ENCODE data around the gene IRF8. TPM values are rescaled to one million over a fixed set of nuclear protein-coding genes. Genes with fewer than 3 reads are reported as not detected.

Gene IRF8
- total RNA-seq, 5 donors from 2014 or later (not counting 1 experiment from before 2014, with no cell fraction given): 7.7 to 17.0 (median 10.3) TPM

- Mint-ChIP-seq H3K4me1 (peaks cover 9 to 21% (median 10%) of the 10 kb centered on the region in 3 donors), H3K9me3 (no peaks in the 10 kb centered on the region), H3K36me3 (peaks cover 11% of the 10 kb centered on the region), H3K4me3 (no peak overlapping the region), H3K27ac (no peak overlapping the region), H3K27me3 (no peaks in the 10 kb centered on the region)
- Histone ChIP-seq H3K27me3 (replicated peaks in 1 of 2; ENCODE audit: control insufficient read depth in 2 of 2, extremely low read depth in 1 of 2, insufficient read depth in 2 of 2, low read length in 1 of 2) (no peaks in the 10 kb centered on the region), H3K4me3 (ENCODE audit: control insufficient read depth in 1 of 2, extremely low read depth in 1 of 2, low read length in 1 of 2) (no peak overlapping the region), H3K9me3 (no peaks in the 10 kb centered on the region), H3K4me1 (ENCODE audit: control insufficient read depth in 1 of 2, extremely low read depth in 1 of 2, insufficient read depth in 2 of 2, low read length in 2 of 2) (no peaks in the 10 kb centered on the region), H3K27ac (ENCODE audit: low read length) (no peak overlapping the region), H3K36me3 (ENCODE audit: control insufficient read depth in 2 of 2, extremely low read depth in 1 of 2, insufficient read depth in 1 of 2, low read length in 1 of 2) (peaks cover 0 to 2% of the 10 kb centered on the region in 2 donors)
- ATAC-seq (replicated peaks in 1 of 4) (no peak), DNase-seq (no peak)
- WGBS (ENCODE audit: insufficient coverage): 92% methylated on average over 2 of the region's 17 CpGs
- CTCF ChIA-PET: no interaction called here
- POLR2A ChIA-PET: no interaction called here
Measured at GRCh38 chr16:85909932-85910853, 11.2 kb downstream of the IRF8 start.

DNA sequence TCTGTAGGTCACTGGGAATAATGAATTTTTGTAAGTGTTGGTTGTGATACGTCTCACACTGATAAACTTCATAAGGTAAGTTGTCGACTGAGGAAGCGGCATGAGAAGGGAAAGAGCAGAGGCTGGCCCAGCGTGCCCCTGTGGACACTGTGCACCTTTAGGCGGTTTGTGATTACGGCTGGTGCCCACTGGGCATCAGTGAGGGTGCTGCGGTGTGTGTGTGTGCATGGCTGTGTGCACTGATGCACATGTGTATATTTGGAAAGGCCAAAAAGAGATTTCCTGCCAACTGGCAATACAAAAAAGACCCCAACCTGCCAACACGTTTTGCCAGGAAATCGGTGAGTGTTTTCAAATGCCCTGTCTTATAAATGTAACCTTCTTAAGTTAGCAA, 11.9 kb downstream of the IRF8 start:
- ATAC-seq (replicated peaks in 1 of 4) (no peak), DNase-seq (no peak)
- H3K9me3 ChIP-seq: no peaks in the 10 kb centered on the region
- POLR2A ChIA-PET: no interaction called here
- H3K27ac ChIP-seq (ENCODE audit: low read length): no peak overlapping the region
- no peaks in the 10 kb centered on the region for H3K9me3 Mint-ChIP-seq
- no peaks in the 10 kb centered on the region for H3K27me3 ChIP-seq (replicated peaks in 1 of 2; ENCODE audit: control insufficient read depth in 2 of 2, extremely low read depth in 1 of 2, insufficient read depth in 2 of 2, low read length in 1 of 2)
- no peak overlapping the region for H3K27ac Mint-ChIP-seq
- no peaks in the 10 kb centered on the region for H3K27me3 Mint-ChIP-seq
- peaks cover 11% of the 10 kb centered on the region for H3K36me3 Mint-ChIP-seq
- CTCF ChIA-PET: no interaction called here
- H3K4me3 Mint-ChIP-seq: no peak overlapping the region
- H3K4me1 ChIP-seq (ENCODE audit: control insufficient read depth in 1 of 2, extremely low read depth in 1 of 2, insufficient read depth in 2 of 2, low read length in 2 of 2): no peaks in the 10 kb centered on the region
- peaks cover 0 to 2% of the 10 kb centered on the region in 2 donors for H3K36me3 ChIP-seq (ENCODE audit: control insufficient read depth in 2 of 2, extremely low read depth in 1 of 2, insufficient read depth in 1 of 2, low read length in 1 of 2)
- WGBS (ENCODE audit: insufficient coverage): 89% methylated on average over 4 of the region's 9 CpGs
- no peak overlapping the region for H3K4me3 ChIP-seq (ENCODE audit: control insufficient read depth in 1 of 2, extremely low read depth in 1 of 2, low read length in 1 of 2)
- peaks cover 9 to 21% (median 10%) of the 10 kb centered on the region in 3 donors for H3K4me1 Mint-ChIP-seq

- Histone ChIP-seq H3K4me3 (ENCODE audit: control insufficient read depth in 1 of 2, extremely low read depth in 1 of 2, low read length in 1 of 2) (no peak overlapping the region), H3K4me1 (ENCODE audit: control insufficient read depth in 1 of 2, extremely low read depth in 1 of 2, insufficient read depth in 2 of 2, low read length in 2 of 2) (no peaks in the 10 kb centered on the region), H3K36me3 (ENCODE audit: control insufficient read depth in 2 of 2, extremely low read depth in 1 of 2, insufficient read depth in 1 of 2, low read length in 1 of 2) (peaks cover 0 to 2% of the 10 kb centered on the region in 2 donors), H3K27ac (ENCODE audit: low read length) (no peak overlapping the region), H3K9me3 (no peaks in the 10 kb centered on the region), H3K27me3 (replicated peaks in 1 of 2; ENCODE audit: control insufficient read depth in 2 of 2, extremely low read depth in 1 of 2, insufficient read depth in 2 of 2, low read length in 1 of 2) (no peaks in the 10 kb centered on the region)
- POLR2A ChIA-PET: no interaction called here
- Mint-ChIP-seq H3K4me3 (no peak overlapping the region), H3K9me3 (no peaks in the 10 kb centered on the region), H3K4me1 (peaks cover 9 to 18% (median 11%) of the 10 kb centered on the region in 3 donors), H3K27me3 (no peaks in the 10 kb centered on the region), H3K27ac (no peak overlapping the region), H3K36me3 (peaks cover 6% of the 10 kb centered on the region)
- no peak for DNase-seq
- WGBS (ENCODE audit: insufficient coverage): 83% methylated on average over 14 of the region's 15 CpGs
- ATAC-seq (replicated peaks in 1 of 4): no peak
- CTCF ChIA-PET: interaction anchor here in 1 of 2 donors (0.5 to 0.9 kb wide), 2 partner anchors 91 to 95 kb away, joined by 3 to 4 read pairs; no protein-coding TSS in a partner anchor
Measured at GRCh38 chr16:85911251-85911930, 12.4 kb downstream of the IRF8 start.

- ATAC-seq (replicated peaks in 1 of 4) (no peak), DNase-seq (no peak)
- Histone ChIP-seq H3K4me3 (ENCODE audit: control insufficient read depth in 1 of 2, extremely low read depth in 1 of 2, low read length in 1 of 2) (no peak overlapping the region), H3K27ac (ENCODE audit: low read length) (no peak overlapping the region), H3K9me3 (no peaks in the 10 kb centered on the region), H3K36me3 (ENCODE audit: control insufficient read depth in 2 of 2, extremely low read depth in 1 of 2, insufficient read depth in 1 of 2, low read length in 1 of 2) (peaks cover 0 to 2% of the 10 kb centered on the region in 2 donors), H3K27me3 (replicated peaks in 1 of 2; ENCODE audit: control insufficient read depth in 2 of 2, extremely low read depth in 1 of 2, insufficient read depth in 2 of 2, low read length in 1 of 2) (no peaks in the 10 kb centered on the region), H3K4me1 (ENCODE audit: control insufficient read depth in 1 of 2, extremely low read depth in 1 of 2, insufficient read depth in 2 of 2, low read length in 2 of 2) (no peaks in the 10 kb centered on the region)
- H3K4me1 Mint-ChIP-seq: peaks cover 12 to 19% (median 15%) of the 10 kb centered on the region in 3 donors
- no peak overlapping the region for H3K4me3 Mint-ChIP-seq
- WGBS (ENCODE audit: insufficient coverage): 90% methylated on average over 7 of the region's 13 CpGs
- CTCF ChIA-PET: interaction anchor here (0.7 to 0.9 kb wide), 2 partner anchors 22 to 92 kb away, joined by 3 to 4 read pairs; no protein-coding TSS in a partner anchor
- H3K9me3 Mint-ChIP-seq: no peaks in the 10 kb centered on the region
- POLR2A ChIA-PET: no interaction called here
- peaks cover 3% of the 10 kb centered on the region for H3K36me3 Mint-ChIP-seq
- H3K27me3 Mint-ChIP-seq: no peaks in the 10 kb centered on the region
- H3K27ac Mint-ChIP-seq: no peak overlapping the region
Measured at GRCh38 chr16:85912211-85912974, 13.4 kb downstream of the IRF8 start.

GRCh38 chr16:85913141-85913601, 14.2 kb downstream of the IRF8 start:
- ChIA-PET POLR2A (no interaction called here), CTCF (interaction anchor here in 1 of 2 donors (0.7 kb wide), 2 partner anchors 22 to 62 kb away, joined by 3 read pairs; no protein-coding TSS in a partner anchor)
- no peaks in the 10 kb centered on the region for H3K27me3 ChIP-seq (replicated peaks in 1 of 2; ENCODE audit: control insufficient read depth in 2 of 2, extremely low read depth in 1 of 2, insufficient read depth in 2 of 2, low read length in 1 of 2)
- no peak overlapping the region for H3K4me3 ChIP-seq (ENCODE audit: control insufficient read depth in 1 of 2, extremely low read depth in 1 of 2, low read length in 1 of 2)
- ATAC-seq (replicated peaks in 1 of 4) (no peak), DNase-seq (no peak)
- H3K4me1 Mint-ChIP-seq: peaks cover 9 to 16% (median 13%) of the 10 kb centered on the region in 3 donors
- no peak overlapping the region for H3K4me3 Mint-ChIP-seq
- WGBS (ENCODE audit: insufficient coverage): 94% methylated on average over 10 of the region's 12 CpGs
- peaks cover 0 to 2% of the 10 kb centered on the region in 2 donors for H3K36me3 ChIP-seq (ENCODE audit: control insufficient read depth in 2 of 2, extremely low read depth in 1 of 2, insufficient read depth in 1 of 2, low read length in 1 of 2)
- no peak overlapping the region for H3K27ac Mint-ChIP-seq
- no peak overlapping the region for H3K27ac ChIP-seq (ENCODE audit: low read length)
- H3K27me3 Mint-ChIP-seq: no peaks in the 10 kb centered on the region
- H3K4me1 ChIP-seq (ENCODE audit: control insufficient read depth in 1 of 2, extremely low read depth in 1 of 2, insufficient read depth in 2 of 2, low read length in 2 of 2): no peaks in the 10 kb centered on the region
- H3K36me3 Mint-ChIP-seq: peaks cover 3% of the 10 kb centered on the region
- H3K9me3 ChIP-seq: no peaks in the 10 kb centered on the region
- H3K9me3 Mint-ChIP-seq: no peaks in the 10 kb centered on the region

Data from T-cell (primary cell).